ENCODE results near the gene CCL26.

DNA sequence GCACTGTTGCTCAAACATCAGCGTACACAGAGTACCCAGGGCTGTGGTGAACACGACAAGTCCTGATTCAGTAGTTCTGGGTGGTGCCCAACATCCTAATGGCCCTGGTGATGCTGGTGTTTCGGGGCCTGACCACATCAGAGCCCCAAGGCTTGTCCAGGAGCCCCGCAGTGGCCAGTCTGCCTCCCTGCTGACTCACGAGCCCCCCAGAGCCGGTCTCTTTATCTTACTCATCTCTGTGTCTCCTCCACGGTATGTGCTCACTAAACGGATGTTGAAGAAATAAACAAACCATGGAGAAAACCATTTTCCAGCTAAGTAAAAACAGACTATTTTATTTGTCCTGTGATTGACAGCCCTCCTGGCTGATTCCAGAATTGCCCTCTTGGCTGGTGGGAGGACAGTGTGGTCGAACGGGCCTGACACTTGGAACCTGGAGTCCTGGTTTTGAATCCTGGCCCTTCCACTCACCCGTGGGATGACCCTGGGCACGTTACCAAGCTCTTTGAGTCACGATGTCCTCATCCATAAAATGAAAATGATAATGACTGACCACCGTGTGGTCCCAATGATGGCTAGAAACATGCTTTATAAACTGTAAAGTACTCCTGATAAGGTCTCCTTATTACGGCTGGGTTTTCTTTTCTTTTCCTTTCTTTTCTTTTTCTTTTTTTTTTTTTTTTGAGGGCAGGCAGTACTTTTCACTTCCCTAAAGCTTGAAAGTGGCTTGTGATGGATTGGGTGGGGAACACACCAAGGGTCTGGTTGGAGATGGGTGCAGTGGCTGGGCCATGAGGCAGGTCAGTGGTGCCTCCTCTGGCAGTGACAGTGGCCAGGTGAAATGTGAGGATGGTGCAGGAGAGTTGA, 39.0 kb downstream of the CCL26 start:
- TF ChIP-seq ARNT2 (CRISPR knock-in tag; IDR thresholded peaks at IDR 0.05; ENCODE audit: low read depth) (no peak), NONO (IDR thresholded peaks at IDR 0.05) (no peak), NONO (CRISPR knock-in tag; conservative IDR thresholded peaks at IDR 0.05) (no peak), GTF2F1 (IDR thresholded peaks at IDR 0.05; ENCODE audit: low read length) (no peak)

Measured in HepG2 (cell line).